SK-N-SH (cell line): ENCODE data around the gene TPM4.

Source experiments
- YY1 ChIP-seq: IDR thresholded peaks from 2 replicates; pipeline ENCODE4 v1.4.0; 2012; ENCODE audit warnings: low read depth, mild to moderate bottlenecking
- TF ChIP-seq, protein P1 (sequence below): fragments of 200-600 bp; sonication (generic); IDR thresholded peaks from 2 replicates; pipeline ENCODE4 v1.6.1; 2017; ENCODE audit warnings: antibody characterized with exemption, mild to moderate bottlenecking, moderate library complexity

DNA sequence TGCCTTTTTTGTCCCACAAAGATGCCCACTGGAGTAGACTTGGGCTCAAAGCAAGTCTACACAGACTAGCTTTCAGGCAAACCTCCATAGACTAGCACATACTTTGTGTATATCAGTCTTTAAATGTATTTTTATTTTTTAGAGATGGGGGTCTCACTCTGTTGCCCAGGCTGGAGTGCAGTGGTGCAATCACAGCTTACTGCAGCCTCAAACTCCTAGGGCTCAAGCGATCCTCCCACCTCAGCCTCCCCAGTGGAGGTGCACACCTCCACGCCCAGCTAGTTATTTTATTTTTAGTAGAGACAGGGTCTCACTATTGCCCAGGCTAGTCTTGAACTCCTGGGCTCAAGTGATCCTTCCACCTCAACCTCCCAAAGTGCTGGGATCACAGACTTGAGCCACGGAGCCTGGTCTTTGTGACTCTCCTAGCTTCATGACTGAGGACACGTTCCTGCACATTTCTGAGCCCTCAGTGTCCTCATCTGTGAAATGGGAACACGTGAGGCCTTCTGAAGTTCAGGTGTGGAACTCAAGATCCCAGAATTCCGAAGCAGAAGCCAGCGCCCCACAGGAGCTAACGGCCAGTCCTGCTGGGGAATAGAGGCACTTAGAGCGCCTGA is 5.1 kb upstream of the TPM4 start:
- TF ChIP-seq, protein P1, sequence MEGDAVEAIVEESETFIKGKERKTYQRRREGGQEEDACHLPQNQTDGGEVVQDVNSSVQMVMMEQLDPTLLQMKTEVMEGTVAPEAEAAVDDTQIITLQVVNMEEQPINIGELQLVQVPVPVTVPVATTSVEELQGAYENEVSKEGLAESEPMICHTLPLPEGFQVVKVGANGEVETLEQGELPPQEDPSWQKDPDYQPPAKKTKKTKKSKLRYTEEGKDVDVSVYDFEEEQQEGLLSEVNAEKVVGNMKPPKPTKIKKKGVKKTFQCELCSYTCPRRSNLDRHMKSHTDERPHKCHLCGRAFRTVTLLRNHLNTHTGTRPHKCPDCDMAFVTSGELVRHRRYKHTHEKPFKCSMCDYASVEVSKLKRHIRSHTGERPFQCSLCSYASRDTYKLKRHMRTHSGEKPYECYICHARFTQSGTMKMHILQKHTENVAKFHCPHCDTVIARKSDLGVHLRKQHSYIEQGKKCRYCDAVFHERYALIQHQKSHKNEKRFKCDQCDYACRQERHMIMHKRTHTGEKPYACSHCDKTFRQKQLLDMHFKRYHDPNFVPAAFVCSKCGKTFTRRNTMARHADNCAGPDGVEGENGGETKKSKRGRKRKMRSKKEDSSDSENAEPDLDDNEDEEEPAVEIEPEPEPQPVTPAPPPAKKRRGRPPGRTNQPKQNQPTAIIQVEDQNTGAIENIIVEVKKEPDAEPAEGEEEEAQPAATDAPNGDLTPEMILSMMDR: no peak
- TF ChIP-seq YY1: no peak
